ENCODE results near the gene PTPRT.

- TF ChIP-seq CTCF (IDR thresholded peaks at IDR 0.05) (no peak), POLR2A (IDR thresholded peaks at IDR 0.05) (no peak)
Observed at GRCh38 chr20:42191140-42191860, 998.4 kb downstream of the PTPRT start.

Measured in Peyer's patch (tissue), 4 donors.